ENCODE data around the gene ARHGDIB. TPM values are rescaled to one million over a fixed set of nuclear protein-coding genes. Genes with fewer than 3 reads are reported as not detected.

ARHGDIB gene
- total and polyA plus RNA-seq, 10 of the 15 experiments (the other 5 are each of a cell fraction or from before 2014, with no cell fraction given), result 796 to 2,849 (median 1,346) TPM

DNA sequence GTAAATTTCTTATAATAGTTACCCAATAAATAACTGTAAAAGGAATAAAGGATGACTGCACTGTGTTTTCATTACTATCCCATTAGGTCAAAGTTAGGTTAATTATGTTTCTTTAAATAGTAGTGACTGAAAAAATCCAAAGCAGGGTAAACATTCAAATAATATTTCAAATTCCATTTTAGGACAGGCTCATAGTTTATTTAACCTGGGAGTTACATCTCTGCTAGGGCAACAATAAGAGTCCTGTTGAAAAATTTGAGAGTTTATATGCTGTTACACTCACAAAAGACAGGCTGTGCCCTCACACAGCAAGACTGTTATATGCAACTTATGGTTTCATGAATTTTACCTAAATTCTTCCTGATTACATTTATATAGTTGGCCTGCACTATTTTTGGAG, 31.1 kb downstream of the ARHGDIB start:
- H3K9me3 ChIP-seq (replicated peaks; ENCODE audit: control insufficient read depth, insufficient read depth, low read length), result no peaks in the 10 kb centered on the region
- H2AFZ ChIP-seq (ENCODE audit: control insufficient read depth, low read depth, low read length), result no peak overlapping the region
- no peak overlapping the region for H3K4me2 ChIP-seq (ENCODE audit: control insufficient read depth, insufficient read depth)
- ChIA-PET CTCF (interaction anchor here (1.2 kb wide), 1 partner anchor 26 kb away, joined by 3 read pairs; no protein-coding TSS in a partner anchor), SMC1A (ENCODE audit: uncharacterized antibody, unreplicated experiment) (interaction anchor here (0.9 kb wide), 1 partner anchor 27 kb away, joined by 3 read pairs; no protein-coding TSS in a partner anchor), RAD21 (ENCODE audit: unreplicated experiment) (interaction anchor here (1.3 kb wide), 1 partner anchor 65 kb away, joined by 3 read pairs; no protein-coding TSS in a partner anchor), POLR2A (no interaction called here)
- H3K9ac ChIP-seq (ENCODE audit: control insufficient read depth, insufficient read depth, low read length), result no peak overlapping the region
- H3K79me2 ChIP-seq (ENCODE audit: control insufficient read depth, insufficient read depth, low read length), result no peaks in the 10 kb centered on the region
- H3K4me3 ChIP-seq, result no peak overlapping the region
- DNase-seq (ENCODE audit: low read depth, low spot score) (no peak), FAIRE-seq (no peak), ATAC-seq (no peak)
- in situ Hi-C loops (cut with MboI) (no loop called here), intact Hi-C loops (cut with micrococcal nuclease; ENCODE audit: unreplicated experiment) (no loop called here)
- BruUV-seq (replicated peaks), result no TSS peak
- TF ChIP-seq, protein P1, sequence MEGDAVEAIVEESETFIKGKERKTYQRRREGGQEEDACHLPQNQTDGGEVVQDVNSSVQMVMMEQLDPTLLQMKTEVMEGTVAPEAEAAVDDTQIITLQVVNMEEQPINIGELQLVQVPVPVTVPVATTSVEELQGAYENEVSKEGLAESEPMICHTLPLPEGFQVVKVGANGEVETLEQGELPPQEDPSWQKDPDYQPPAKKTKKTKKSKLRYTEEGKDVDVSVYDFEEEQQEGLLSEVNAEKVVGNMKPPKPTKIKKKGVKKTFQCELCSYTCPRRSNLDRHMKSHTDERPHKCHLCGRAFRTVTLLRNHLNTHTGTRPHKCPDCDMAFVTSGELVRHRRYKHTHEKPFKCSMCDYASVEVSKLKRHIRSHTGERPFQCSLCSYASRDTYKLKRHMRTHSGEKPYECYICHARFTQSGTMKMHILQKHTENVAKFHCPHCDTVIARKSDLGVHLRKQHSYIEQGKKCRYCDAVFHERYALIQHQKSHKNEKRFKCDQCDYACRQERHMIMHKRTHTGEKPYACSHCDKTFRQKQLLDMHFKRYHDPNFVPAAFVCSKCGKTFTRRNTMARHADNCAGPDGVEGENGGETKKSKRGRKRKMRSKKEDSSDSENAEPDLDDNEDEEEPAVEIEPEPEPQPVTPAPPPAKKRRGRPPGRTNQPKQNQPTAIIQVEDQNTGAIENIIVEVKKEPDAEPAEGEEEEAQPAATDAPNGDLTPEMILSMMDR (IDR thresholded peaks at IDR 0.05 in 2 of 3, conservative IDR thresholded peaks at IDR 0.05 in 1 of 3; ENCODE audit: control insufficient read depth in 2 of 3, extremely low read depth in 1 of 3, insufficient read depth in 1 of 3, low read depth in 3 of 3, low read length in 3 of 3), result peak in 1 of 3 experiments; percentile 8; a peak in 1 of 6 replicates
- TF ChIP-seq BCL11A (IDR thresholded peaks at IDR 0.05; ENCODE audit: low read depth, low read length), result no peak
- H4K20me1 ChIP-seq (ENCODE audit: control insufficient read depth, insufficient read depth), result no peaks in the 10 kb centered on the region
- H3K4me1 ChIP-seq (ENCODE audit: control insufficient read depth, insufficient read depth, low read length), result no peaks in the 10 kb centered on the region
- peaks cover 0 to 4% of the 10 kb centered on the region in 2 experiments; a peak in 1 of 4 replicates for H3K36me3 ChIP-seq (ENCODE audit: control insufficient read depth in 2 of 2, insufficient read depth in 2 of 2, low read length in 1 of 2)
- H3K27me3 ChIP-seq (replicated peaks in 1 of 2; ENCODE audit: control insufficient read depth in 2 of 2, insufficient read depth in 2 of 2, low read length in 1 of 2), result no peaks in the 10 kb centered on the region
- H3K27ac ChIP-seq (ENCODE audit: control insufficient read depth, insufficient read depth), result no peak overlapping the region

DNA sequence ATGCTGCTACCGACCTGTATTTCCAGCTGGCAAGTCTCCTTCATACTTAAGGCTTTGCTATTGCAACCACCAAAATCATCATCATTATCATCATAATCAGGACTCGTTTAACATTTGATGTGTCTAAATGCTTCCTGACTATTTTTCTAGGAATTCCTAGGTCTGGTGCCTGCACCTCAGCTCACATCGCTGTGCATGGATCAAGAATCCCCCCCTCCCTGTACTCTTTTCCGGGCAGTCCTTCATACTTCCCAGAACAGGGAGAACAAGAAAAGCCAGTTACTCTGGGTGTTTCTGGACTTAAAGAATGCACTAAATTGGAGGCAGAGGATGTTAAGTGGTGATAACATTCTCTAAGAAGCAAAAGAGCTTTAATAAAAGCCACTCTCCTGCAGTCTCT, 32.5 kb downstream of the ARHGDIB start:
- H3K9me3 ChIP-seq (replicated peaks; ENCODE audit: control insufficient read depth, insufficient read depth, low read length), result no peaks in the 10 kb centered on the region
- no peak overlapping the region for H3K4me2 ChIP-seq (ENCODE audit: control insufficient read depth, insufficient read depth)
- H3K27me3 ChIP-seq (replicated peaks in 1 of 2; ENCODE audit: control insufficient read depth in 2 of 2, insufficient read depth in 2 of 2, low read length in 1 of 2), result no peaks in the 10 kb centered on the region
- RAD21 ChIA-PET (ENCODE audit: unreplicated experiment), result no interaction called here
- SMC1A ChIA-PET (ENCODE audit: uncharacterized antibody, unreplicated experiment), result interaction anchor here (0.7 to 1.0 kb wide), 3 partner anchors 9 to 83 kb away, joined by 3 to 4 read pairs (median 3); no protein-coding TSS in a partner anchor
- BruUV-seq (replicated peaks), result no TSS peak
- intact Hi-C loops (cut with micrococcal nuclease; ENCODE audit: unreplicated experiment) (no loop called here), in situ Hi-C loops (cut with MboI) (no loop called here)
- H2AFZ ChIP-seq (ENCODE audit: control insufficient read depth, low read depth, low read length), result no peak overlapping the region
- no peaks in the 10 kb centered on the region for H3K79me2 ChIP-seq (ENCODE audit: control insufficient read depth, insufficient read depth, low read length)
- DNase-seq (ENCODE audit: low read depth, low spot score) (no peak), ATAC-seq (no peak), FAIRE-seq (no peak)
- CTCF ChIA-PET, result interaction anchor here (1.2 kb wide), 1 partner anchor 25 kb away, joined by 3 read pairs; no protein-coding TSS in a partner anchor
- no peaks in the 10 kb centered on the region for H4K20me1 ChIP-seq (ENCODE audit: control insufficient read depth, insufficient read depth)
- WGBS (ENCODE audit: insufficient coverage, insufficient replicate concordance, low lambda C conversion rate, missing lambda C conversion rate), result 85% methylated on average over 4 of the region's 4 CpGs
- no peaks in the 10 kb centered on the region for H3K36me3 ChIP-seq (ENCODE audit: control insufficient read depth in 2 of 2, insufficient read depth in 2 of 2, low read length in 1 of 2)
- no peak overlapping the region for H3K4me3 ChIP-seq
- no peak for TF ChIP-seq POLR2AphosphoS5 (IDR thresholded peaks at IDR 0.05; ENCODE audit: low read length)
- TF ChIP-seq, protein P2, sequence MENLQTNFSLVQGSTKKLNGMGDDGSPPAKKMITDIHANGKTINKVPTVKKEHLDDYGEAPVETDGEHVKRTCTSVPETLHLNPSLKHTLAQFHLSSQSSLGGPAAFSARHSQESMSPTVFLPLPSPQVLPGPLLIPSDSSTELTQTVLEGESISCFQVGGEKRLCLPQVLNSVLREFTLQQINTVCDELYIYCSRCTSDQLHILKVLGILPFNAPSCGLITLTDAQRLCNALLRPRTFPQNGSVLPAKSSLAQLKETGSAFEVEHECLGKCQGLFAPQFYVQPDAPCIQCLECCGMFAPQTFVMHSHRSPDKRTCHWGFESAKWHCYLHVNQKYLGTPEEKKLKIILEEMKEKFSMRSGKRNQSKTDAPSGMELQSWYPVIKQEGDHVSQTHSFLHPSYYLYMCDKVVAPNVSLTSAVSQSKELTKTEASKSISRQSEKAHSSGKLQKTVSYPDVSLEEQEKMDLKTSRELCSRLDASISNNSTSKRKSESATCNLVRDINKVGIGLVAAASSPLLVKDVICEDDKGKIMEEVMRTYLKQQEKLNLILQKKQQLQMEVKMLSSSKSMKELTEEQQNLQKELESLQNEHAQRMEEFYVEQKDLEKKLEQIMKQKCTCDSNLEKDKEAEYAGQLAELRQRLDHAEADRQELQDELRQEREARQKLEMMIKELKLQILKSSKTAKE (IDR thresholded peaks at IDR 0.05; ENCODE audit: low read depth, poor library complexity, severe bottlenecking), result no peak
- TF ChIP-seq EP300 (IDR thresholded peaks at IDR 0.05; ENCODE audit: borderline replicate concordance in 1 of 2, control insufficient read depth in 1 of 2, low read depth in 2 of 2, low read length in 2 of 2), result no peak
- TF ChIP-seq RAD21 (IDR thresholded peaks at IDR 0.05; ENCODE audit: insufficient read depth, low read depth, low read length), result no peak
- no peak for TF ChIP-seq SMAD5 (IDR thresholded peaks at IDR 0.05; ENCODE audit: low read depth)
- TF ChIP-seq STAT1 (conservative IDR thresholded peaks at IDR 0.05), result no peak
- TF ChIP-seq, protein P3, sequence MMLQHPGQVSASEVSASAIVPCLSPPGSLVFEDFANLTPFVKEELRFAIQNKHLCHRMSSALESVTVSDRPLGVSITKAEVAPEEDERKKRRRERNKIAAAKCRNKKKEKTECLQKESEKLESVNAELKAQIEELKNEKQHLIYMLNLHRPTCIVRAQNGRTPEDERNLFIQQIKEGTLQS (IDR thresholded peaks at IDR 0.05; ENCODE audit: borderline replicate concordance, extremely low read depth, low read depth, low read length), result no peak
- TF ChIP-seq RB1 (IDR thresholded peaks at IDR 0.05; ENCODE audit: borderline replicate concordance), result no peak
- TF ChIP-seq RCOR1 (conservative IDR thresholded peaks at IDR 0.05; ENCODE audit: low read depth, low read length), result no peak
- TF ChIP-seq CBFB (IDR thresholded peaks at IDR 0.05; ENCODE audit: low read depth), result no peak
- no peaks in the 10 kb centered on the region for H3K4me1 ChIP-seq (ENCODE audit: control insufficient read depth, insufficient read depth, low read length)
- POLR2A ChIA-PET, result interaction anchor here (0.8 kb wide), 1 partner anchor 20 kb away, joined by 3 read pairs; no protein-coding TSS in a partner anchor
- H3K9ac ChIP-seq (ENCODE audit: control insufficient read depth, insufficient read depth, low read length), result no peak overlapping the region
- no peak overlapping the region for H3K27ac ChIP-seq (ENCODE audit: control insufficient read depth, insufficient read depth)

Measured in GM12878 (cell line).